PC-9 (cell line): ENCODE data around the gene HTT-AS. TPM values are rescaled to one million over a fixed set of nuclear protein-coding genes. Genes with fewer than 3 reads are reported as not detected.

Experiments
- BruUV-seq: library from RNA; stranded (reverse); fragments of 400-500 nt; replicated peaks from 2 replicates; lab custom pipeline; 2021; lab: Mats Ljungman, UMichigan
- CTCF ChIA-PET: fragments of 300-600 bp; sonication (Branson Sonifier 250); formaldehyde crosslinking; loops from one replicate; lab custom pipeline; 2022; ENCODE audit warnings: antibody characterized with exemption; lab: Charles Lee
- POLR2A ChIA-PET: fragments of 300-600 bp; sonication (Branson Sonifier 250); formaldehyde crosslinking; loops from one replicate; lab custom pipeline; 2022; ENCODE audit warnings: antibody characterized with exemption; ENCODE audit not compliant: unreplicated experiment; lab: Charles Lee
- DNase-seq, 2 experiments: peaks; one replicate each; pipeline versions ENCODE4 v3.0.0 to v3.0.0-alpha.2; 2015 to 2022; ENCODE audit warnings: mixed read lengths in 1 of 2
- H2AFZ ChIP-seq: fragments of 200-600 bp; sonication (generic); 2 replicates; pipeline ENCODE4 v1.8.1; 2017; ENCODE audit warnings: antibody characterized with exemption
- H3F3A ChIP-seq: fragments of 200-600 bp; sonication (generic); 2 replicates; pipeline ENCODE4 v1.8.1; 2017; ENCODE audit warnings: antibody characterized with exemption, mild to moderate bottlenecking, low read depth; ENCODE audit not compliant: insufficient read depth
- H3K27ac ChIP-seq: fragments of 200-600 bp; sonication (generic); 2 replicates; pipeline ENCODE4 v1.6.1; 2016; ENCODE audit warnings: mixed run types
- H3K27me3 ChIP-seq: fragments of 200-600 bp; sonication (generic); 2 replicates; pipeline ENCODE4 v1.6.1; 2016; ENCODE audit warnings: low read depth, mixed run types; ENCODE audit not compliant: insufficient read depth
- H3K36me3 ChIP-seq: fragments of 200-600 bp; sonication (generic); 2 replicates; pipeline ENCODE4 v1.6.1; 2016; ENCODE audit warnings: low read depth, mixed run types
- H3K4me1 ChIP-seq: fragments of 200-600 bp; sonication (generic); replicated peaks from 2 replicates; pipeline ENCODE4 v1.6.1; 2016; ENCODE audit warnings: mixed run types; ENCODE audit not compliant: insufficient read depth
- H3K4me2 ChIP-seq: fragments of 200-600 bp; sonication (generic); 2 replicates; pipeline ENCODE4 v1.6.1; 2017; ENCODE audit warnings: mixed run types
- H3K4me3 ChIP-seq: fragments of 200-600 bp; sonication (generic); 2 replicates; pipeline ENCODE4 v1.6.1; 2016; ENCODE audit warnings: mixed run types
- H3K79me2 ChIP-seq: fragments of 200-600 bp; sonication (generic); 2 replicates; pipeline ENCODE4 v1.6.1; 2017; ENCODE audit warnings: low read depth, mixed run types
- H3K9me2 ChIP-seq: fragments of 200-600 bp; sonication (generic); 2 replicates; pipeline ENCODE4 v1.8.1; 2017; ENCODE audit warnings: mild to moderate bottlenecking; ENCODE audit not compliant: insufficient read depth
- H3K9me3 ChIP-seq: fragments of 200-600 bp; sonication (generic); 2 replicates; pipeline ENCODE4 v1.8.1; 2016; ENCODE audit warnings: low read depth; ENCODE audit not compliant: insufficient read depth
- H4K20me1 ChIP-seq: fragments of 200-600 bp; sonication (generic); 2 replicates; pipeline ENCODE4 v1.8.1; 2017; ENCODE audit not compliant: insufficient read depth
- CTCF ChIP-seq: fragments of 200-600 bp; sonication (generic); conservative IDR thresholded peaks from 2 replicates; pipeline ENCODE4 v1.6.1; 2017; ENCODE audit warnings: mixed run types, antibody characterized with exemption, mild to moderate bottlenecking, moderate library complexity
- EZH2 ChIP-seq: fragments of 200-600 bp; sonication (generic); IDR thresholded peaks from 2 replicates; pipeline ENCODE4 v1.8.0; 2017; ENCODE audit warnings: antibody characterized with exemption, low read depth
- intact Hi-C: fragments of 100-400 bp; cut with micrococcal nuclease; formaldehyde crosslinking; loops from one replicate; pipeline ENCODE4 v1.10.0; 2022; ENCODE audit not compliant: unreplicated experiment
- total RNA-seq: library from RNA; stranded (reverse); gene quantifications from 2 replicates; pipeline ENCODE4 v1.2.3, GENCODE V29; 2021

Gene HTT-AS
- total RNA-seq, 1 experiment from 2014 or later = not detected

GRCh38 chr4:3062471-3062870, 11.9 kb downstream of the HTT-AS start:
- CTCF ChIA-PET = no interaction called here
- BruUV-seq = no TSS peak
- H3K79me2 ChIP-seq = no peaks in the 10 kb centered on the region

GRCh38 chr4:3060946-3061345, 13.4 kb downstream of the HTT-AS start:
- POLR2A ChIA-PET = no interaction called here

More at GRCh38 chr4:3062471-3062870, 11.9 kb downstream of the HTT-AS start:
- Histone ChIP-seq H2AFZ (no peak overlapping the region), H3K27me3 (no peaks in the 10 kb centered on the region), H3K9me2 (no peaks in the 10 kb centered on the region), H3F3A (no peaks in the 10 kb centered on the region), H3K4me3 (no peak overlapping the region), H3K9me3 (no peaks in the 10 kb centered on the region), H3K36me3 (no peaks in the 10 kb centered on the region), H4K20me1 (no peaks in the 10 kb centered on the region), H3K4me2 (no peak overlapping the region), H3K4me1 (no peaks in the 10 kb centered on the region), H3K27ac (no peak overlapping the region)
- no peak for DNase-seq
- intact Hi-C loops = no loop called here
- POLR2A ChIA-PET = no interaction called here
- TF ChIP-seq EZH2 = no peak
- TF ChIP-seq CTCF = no peak

GRCh38 chr4:3059943-3060342, 14.4 kb downstream of the HTT-AS start:
- CTCF ChIA-PET = no interaction called here
- no peaks in the 10 kb centered on the region for H3K27me3 ChIP-seq
- no peaks in the 10 kb centered on the region for H3K36me3 ChIP-seq
- no peak for DNase-seq
- no peaks in the 10 kb centered on the region for H3K79me2 ChIP-seq
- TF ChIP-seq EZH2 (no peak), CTCF (no peak)
- H3K4me2 ChIP-seq = no peak overlapping the region
- H3K4me1 ChIP-seq = no peaks in the 10 kb centered on the region
- no peaks in the 10 kb centered on the region for H3F3A ChIP-seq
- no peak overlapping the region for H3K27ac ChIP-seq
- intact Hi-C loops = no loop called here
- H3K9me2 ChIP-seq = no peaks in the 10 kb centered on the region
- POLR2A ChIA-PET = no interaction called here
- no peaks in the 10 kb centered on the region for H4K20me1 ChIP-seq
- no TSS peak for BruUV-seq
- H3K9me3 ChIP-seq = no peaks in the 10 kb centered on the region
- no peak overlapping the region for H2AFZ ChIP-seq
- H3K4me3 ChIP-seq = no peak overlapping the region

More at GRCh38 chr4:3060946-3061345, 13.4 kb downstream of the HTT-AS start:
- DNase-seq = no peak
- BruUV-seq = no TSS peak
- Histone ChIP-seq H3K4me1 (no peaks in the 10 kb centered on the region), H4K20me1 (no peaks in the 10 kb centered on the region), H3K36me3 (no peaks in the 10 kb centered on the region), H3K9me2 (no peaks in the 10 kb centered on the region), H3K79me2 (no peaks in the 10 kb centered on the region), H3F3A (no peaks in the 10 kb centered on the region), H3K27ac (no peak overlapping the region), H3K4me2 (no peak overlapping the region), H3K4me3 (no peak overlapping the region), H3K9me3 (no peaks in the 10 kb centered on the region), H2AFZ (no peak overlapping the region), H3K27me3 (no peaks in the 10 kb centered on the region)
- CTCF ChIA-PET = no interaction called here
- no peak for TF ChIP-seq CTCF
- no peak for TF ChIP-seq EZH2
- intact Hi-C loops = no loop called here
